GM20000 (cell line): ENCODE data around the gene SBF2.

Experiments
- DNase-seq: peaks from one replicate; pipeline ENCODE4 v3.0.0; 2012; ENCODE audit warnings: low spot score
- TF ChIP-seq, protein P1 (sequence below): IDR thresholded peaks from 2 replicates; pipeline ENCODE4 v1.5.1; 2012; ENCODE audit warnings: mild to moderate bottlenecking, control low read depth; ENCODE audit errors: extremely low read depth, missing control alignments

The SBF2 gene

DNA sequence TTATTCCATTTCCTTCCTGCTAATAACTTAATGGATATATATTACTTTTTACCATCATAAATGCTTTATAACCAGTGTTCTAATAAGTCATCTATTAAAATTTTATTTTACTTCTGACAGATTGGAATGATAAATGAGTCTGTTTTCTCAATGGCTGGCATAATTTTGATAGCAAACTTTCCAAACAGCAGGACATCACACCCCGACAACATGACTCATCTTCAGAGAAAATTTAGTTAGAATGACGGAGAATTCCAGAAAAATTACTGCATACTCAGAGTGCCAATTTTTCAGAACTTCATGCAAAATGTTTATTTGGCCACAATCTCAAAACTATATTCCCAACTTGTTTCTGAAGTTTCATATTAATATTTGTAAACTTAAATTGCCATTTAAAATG lies 455.8 kb downstream of the SBF2 start:
- TF ChIP-seq, protein P1, sequence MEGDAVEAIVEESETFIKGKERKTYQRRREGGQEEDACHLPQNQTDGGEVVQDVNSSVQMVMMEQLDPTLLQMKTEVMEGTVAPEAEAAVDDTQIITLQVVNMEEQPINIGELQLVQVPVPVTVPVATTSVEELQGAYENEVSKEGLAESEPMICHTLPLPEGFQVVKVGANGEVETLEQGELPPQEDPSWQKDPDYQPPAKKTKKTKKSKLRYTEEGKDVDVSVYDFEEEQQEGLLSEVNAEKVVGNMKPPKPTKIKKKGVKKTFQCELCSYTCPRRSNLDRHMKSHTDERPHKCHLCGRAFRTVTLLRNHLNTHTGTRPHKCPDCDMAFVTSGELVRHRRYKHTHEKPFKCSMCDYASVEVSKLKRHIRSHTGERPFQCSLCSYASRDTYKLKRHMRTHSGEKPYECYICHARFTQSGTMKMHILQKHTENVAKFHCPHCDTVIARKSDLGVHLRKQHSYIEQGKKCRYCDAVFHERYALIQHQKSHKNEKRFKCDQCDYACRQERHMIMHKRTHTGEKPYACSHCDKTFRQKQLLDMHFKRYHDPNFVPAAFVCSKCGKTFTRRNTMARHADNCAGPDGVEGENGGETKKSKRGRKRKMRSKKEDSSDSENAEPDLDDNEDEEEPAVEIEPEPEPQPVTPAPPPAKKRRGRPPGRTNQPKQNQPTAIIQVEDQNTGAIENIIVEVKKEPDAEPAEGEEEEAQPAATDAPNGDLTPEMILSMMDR, result no peak
- no peak for DNase-seq

DNA sequence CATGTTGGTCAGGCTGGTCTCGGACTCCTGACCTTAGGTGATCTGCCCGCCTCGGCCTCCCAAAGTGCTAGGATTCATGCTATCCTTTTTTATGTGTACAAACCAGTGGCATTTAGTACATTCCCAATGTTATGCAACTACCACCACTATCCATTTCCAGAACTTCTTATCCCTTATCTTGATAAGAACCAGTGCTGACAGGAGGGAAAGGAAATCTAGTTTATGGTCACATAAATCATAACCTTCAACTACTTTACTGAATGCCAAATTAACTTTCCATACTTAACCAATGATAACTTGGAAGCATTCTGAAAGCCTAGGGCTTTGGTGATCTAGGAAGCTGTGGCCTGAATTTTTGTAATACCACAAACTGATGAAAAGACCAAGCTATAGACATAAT lies 459.7 kb downstream of the SBF2 start:
- no peak for DNase-seq

DNA sequence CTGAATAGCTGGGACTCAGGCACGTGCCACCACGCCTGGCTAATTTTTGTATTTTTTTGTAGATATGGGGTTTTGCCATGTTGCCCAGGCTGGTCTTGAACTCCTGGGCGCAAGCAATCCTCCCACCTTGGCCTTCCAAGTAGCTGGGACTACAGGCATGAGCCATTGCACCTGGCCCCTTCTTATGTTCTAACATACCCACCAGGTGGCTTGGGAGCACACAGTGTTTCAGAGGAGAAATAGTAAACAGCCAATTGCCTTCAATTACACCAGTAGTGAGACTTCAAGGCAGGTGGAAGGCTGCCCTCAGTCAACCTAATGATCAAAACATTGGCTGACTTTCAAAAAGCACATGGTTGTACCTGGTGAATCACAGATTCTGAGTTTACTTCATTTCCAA lies 462.9 kb downstream of the SBF2 start:
- TF ChIP-seq, protein P1, result no peak
- DNase-seq, result no peak

More for the DNA sequence above, 459.7 kb downstream of the SBF2 start:
- TF ChIP-seq, protein P1, result no peak

DNA sequence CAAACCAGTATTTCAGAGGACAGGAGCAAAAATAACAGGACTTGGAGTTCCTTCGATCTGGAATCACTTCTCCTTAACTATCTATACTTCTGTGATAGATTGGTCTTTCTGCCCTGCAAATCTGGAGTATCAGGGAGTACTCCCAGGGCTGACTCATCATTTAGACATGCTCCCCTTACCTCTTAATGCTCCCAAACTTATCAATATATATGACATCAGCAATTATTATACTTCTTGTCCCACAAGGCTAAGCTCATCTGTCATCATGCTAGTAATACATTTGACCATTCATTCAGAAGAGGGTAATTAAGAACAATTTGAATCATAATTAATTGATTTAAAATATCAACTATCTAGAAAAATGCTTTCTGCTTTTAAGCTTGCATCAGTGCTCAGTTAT lies 466.3 kb downstream of the SBF2 start:
- TF ChIP-seq, protein P1, result no peak
- no peak for DNase-seq

DNA sequence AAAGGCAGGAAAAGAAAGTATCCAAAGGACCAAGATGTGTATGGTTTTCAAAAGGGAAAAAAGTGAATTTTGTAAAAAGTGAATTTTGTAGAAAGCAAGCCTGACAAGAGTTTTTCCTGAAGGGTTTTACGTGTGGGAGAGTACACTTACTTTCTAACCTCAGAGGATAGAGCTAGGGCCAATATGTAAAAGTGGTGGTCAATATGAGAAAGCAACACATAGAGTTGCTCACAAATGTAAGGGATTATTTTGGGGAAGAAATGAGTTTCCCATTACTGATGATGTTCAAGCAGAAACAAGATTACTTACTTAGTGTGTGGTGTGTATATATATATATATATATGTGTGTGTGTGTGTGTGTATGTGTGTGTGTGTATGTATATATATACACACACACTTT lies 467.6 kb downstream of the SBF2 start:
- DNase-seq, result no peak
- TF ChIP-seq, protein P1, result no peak

DNA sequence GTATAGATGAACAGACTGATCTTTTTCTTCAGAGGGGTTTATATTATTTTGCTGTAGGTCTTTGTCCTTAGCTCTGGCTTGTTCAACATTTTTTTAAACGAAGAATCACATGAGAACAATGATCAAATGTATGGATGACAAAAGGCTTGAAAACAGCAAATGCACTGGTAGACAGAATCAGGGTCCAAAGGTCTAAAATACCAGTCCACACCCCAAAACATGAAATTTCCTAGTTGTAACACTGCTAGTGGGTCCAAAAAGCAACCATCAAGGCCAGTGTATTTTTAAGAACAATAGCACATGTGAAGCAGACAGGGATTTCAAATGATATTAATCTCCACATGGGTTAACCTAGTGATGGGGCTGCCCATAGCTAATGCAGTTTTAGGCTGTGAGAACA lies 468.1 kb downstream of the SBF2 start:
- no peak for DNase-seq
- TF ChIP-seq, protein P1, result no peak

DNA sequence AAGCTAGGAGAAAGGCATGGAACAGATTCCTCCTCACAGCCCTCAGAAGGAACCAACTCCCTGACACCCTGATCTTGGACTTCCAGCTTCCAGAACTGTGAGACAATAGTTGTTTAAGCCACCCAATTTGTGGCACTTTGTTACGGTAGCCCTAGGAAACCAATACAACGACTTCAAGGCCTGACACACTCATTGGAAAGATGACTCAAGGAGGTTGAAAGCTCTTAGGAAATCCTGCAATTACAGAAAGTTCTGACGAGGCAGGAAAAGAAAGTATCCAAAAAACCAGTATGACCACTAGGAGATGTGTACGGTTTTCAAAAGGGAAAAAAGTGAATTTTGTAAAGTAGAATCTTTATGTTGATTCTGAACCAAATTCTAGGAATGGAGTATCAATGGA lies 468.7 kb downstream of the SBF2 start:
- no peak for DNase-seq
- TF ChIP-seq, protein P1, result no peak
